NCI-H82 treated with DMSO at 0.1 percent for 48 hours (cell line): Measurements from ENCODE around the gene CYP21A2.
"Not testable (repeated sequence)": the region's sequence is repeated elsewhere in the genome, so short reads cannot be mapped to it uniquely, and the experiment has no call there.

Source experiments
- DNase-seq: peaks from one replicate; lab custom pipeline; 2025; ENCODE audit not compliant: unreplicated experiment; lab: John Stamatoyannopoulos, UW

The CYP21A2 gene

GRCh38 chr6:32052626-32053025, 14.4 kb downstream of the CYP21A2 start:
- DNase-seq = not testable (repeated sequence)

GRCh38 chr6:32053314-32053713, 15.1 kb downstream of the CYP21A2 start:
- not testable (repeated sequence) for DNase-seq

DNA sequence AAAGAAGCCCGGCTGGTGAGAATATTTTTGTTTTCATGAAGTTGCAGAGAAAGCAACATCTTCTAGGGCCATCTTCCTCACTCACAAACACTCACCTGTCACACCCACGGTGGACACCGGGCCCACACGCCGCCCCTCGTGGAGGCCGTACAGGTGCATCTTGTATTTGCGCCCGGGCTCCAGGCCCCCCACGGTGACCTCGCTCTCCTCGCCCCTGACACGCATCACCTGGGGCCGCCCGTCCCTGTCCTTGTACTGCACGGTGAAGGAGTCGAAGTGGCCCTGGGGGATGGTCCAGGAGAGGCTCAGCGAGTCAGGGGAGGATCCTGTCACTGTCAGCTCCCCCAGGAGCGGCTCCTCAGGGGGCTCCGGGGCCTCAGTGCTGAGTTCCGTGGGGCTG, 17.5 kb downstream of the CYP21A2 start:
- DNase-seq = not testable (repeated sequence)

DNA sequence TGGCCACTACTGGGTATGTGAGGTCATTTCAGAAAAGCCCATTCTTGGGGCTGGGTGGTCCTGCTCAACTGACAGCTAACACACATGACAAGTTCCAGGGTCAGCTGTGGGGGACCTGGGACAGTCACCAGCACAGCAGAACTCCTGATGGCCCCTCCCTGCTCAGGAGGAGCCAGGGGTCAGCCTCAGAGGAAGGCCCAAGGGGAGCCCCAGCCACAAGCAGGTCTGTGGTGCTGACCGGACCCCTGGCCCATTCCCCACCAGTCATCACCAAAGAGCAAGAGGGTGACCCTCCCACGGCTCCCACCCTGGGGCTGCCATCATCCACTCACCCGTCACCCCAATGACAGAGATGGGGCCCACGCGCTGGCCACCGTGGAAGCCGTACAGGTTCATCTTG, 18.0 kb downstream of the CYP21A2 start:
- no peak for DNase-seq

DNA sequence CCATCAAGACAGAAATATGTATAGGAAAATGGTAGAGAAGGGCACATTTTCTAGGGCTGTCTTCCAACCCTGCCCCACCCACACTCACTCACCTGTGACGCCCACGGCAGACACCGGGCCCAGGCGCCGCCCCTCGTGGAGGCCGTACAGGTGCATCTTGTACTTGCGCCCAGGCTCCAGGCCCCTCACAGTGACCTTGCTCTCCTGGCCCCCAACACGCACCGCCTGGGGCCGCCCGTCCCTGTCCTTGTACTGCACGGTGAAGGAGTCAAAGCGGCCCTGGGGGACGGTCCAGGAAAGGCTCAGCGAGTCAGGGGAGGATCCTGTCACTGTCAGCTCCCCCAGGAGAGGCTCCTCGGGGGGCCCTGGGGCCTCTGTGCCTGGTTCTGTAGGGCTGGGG, 19.8 kb downstream of the CYP21A2 start:
- DNase-seq = no peak

- no peak for DNase-seq
These were observed 20.3 kb downstream of the CYP21A2 start for GRCh38 chr6:32058511-32058963.

DNA sequence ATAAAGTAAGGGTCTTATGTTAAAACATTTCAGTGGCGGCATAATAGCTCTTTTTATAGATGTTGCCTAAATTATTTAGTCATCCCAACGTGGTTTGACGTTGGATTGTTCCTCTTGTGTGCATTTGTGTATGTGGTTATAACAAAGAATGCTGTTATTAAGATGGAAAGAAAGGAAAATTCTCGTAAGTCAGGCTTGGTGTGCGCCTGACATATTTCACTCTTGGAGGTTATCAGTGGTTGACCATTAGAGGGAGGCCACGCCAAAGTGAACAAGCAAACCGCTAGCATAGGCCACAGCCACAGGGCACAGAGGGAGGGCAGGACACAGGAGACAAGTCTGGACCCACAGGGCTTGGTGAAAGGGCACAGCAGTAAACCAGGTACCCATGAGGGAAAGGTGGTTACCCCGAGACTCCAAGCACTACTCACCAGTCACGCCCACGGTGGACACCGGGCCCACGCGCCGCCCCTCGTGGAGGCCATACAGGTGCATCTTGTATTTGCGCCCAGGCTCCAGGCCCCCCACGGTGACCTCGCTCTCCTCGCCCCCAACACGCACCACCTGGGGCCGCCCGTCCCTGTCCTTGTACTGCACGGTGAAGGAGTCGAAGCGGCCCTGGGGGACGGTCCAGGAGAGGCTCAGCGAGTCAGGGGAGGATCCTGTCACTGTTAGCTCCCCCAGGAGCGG, 22.9 kb downstream of the CYP21A2 start:
- DNase-seq = no peak

DNA sequence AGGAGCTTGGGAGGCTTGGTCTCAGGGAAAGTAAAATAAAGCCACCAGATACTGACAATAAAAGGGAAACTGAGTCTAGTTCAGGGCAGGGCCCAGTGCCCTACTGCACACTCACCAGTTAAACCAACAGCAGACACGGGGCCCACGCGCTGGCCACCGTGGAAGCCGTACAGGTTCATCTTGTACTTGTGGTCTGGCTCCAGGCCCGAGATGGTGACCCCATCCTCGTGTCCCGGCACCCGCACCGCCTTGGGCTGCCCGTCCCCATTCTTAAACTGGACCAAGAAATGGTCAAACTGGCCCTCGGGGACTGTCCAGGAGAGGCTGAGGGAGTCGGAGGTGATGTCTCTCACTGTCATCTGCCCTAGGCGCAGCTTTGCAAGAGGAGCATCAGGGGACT, 26.5 kb downstream of the CYP21A2 start:
- no peak for DNase-seq

DNA sequence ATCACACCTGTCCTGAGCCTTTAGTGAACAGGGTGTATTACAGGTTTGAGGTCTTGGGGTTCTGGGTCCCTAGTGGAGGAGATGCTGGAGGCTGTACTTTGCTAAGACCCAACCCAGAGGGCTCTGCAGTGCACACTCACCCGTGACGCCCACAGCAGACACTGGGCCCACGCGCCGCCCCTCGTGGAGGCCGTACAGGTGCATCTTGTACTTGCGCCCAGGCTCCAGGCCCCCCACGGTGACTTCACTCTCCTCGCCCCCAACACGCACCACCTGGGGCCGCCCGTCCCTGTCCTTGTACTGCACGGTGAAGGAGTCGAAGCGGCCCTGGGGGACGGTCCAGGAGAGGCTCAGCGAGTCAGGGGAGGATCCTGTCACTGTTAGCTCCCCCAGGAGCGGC, 29.3 kb downstream of the CYP21A2 start:
- not testable (repeated sequence) for DNase-seq

GRCh38 chr6:32068315-32068714, 30.1 kb downstream of the CYP21A2 start:
- DNase-seq = not testable (repeated sequence)

DNA sequence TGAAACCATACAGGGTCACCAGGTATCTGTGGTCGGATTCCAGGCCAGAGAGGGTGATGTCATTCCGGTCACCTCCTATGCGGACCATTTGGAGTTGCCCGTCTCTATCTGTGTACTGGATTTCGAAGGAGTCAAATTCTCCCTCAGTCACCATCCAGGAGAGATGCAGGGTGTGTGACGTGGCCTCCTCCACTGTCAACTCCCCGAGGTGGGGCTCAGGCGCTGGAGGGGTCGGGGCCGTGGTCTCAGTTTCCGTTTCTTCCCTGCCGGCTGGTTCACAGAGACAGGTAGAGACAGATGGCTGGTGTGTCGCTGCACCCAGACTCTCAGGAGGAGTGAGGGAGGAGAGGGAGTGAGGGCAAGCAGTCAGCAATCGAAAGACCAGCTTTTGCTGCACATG, 30.7 kb downstream of the CYP21A2 start:
- DNase-seq = no peak

DNA sequence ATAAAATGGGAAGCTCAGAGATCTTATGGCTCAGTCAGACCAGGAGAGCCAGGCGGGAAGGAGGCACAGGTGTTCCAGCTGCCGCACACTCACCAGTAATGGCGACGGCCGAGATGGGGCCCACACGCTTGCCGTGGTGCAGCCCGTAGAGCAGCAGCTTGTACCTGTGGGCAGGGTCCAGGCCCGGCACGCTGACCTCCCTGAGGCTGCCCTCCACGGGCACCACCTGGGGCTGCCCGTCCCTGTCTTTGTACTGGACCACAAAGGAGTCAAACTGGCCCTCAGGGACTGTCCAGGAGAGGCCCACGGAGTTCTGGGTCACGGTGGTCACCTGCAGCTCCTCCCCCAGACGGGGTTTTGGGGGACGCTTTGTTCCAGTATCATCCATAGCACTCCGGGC, 31.2 kb downstream of the CYP21A2 start:
- DNase-seq = no peak

DNA sequence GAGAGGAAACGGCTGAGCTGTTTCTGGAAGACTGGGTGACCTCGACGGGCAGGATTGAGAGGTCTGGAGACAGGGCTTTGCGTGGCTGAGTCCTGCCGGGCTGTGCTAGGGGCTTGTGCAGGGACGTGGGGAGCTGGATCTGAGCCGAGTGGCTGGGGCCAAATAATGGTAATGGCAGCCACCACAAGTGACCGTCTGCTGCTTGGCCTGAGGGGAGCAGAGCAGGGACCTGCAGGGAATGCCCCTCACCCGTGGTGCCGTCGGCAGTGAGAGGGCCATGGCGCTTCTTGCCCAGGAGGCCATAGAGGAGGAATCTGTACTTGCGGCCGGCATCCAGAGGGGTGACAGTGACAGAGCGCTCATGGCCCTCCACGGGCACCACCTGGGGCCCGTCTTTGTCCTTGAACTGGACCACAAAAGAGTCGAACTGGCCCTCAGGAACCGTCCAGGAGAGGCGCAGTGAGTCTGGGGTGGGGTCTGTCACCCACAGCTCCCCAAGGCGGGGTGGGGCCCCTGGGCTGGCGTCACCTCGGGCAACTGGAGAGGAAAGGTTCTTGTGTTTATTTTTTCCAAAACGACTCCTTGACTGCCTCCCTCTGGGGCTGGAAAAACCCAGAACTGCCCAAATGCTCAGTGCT, 31.8 kb downstream of the CYP21A2 start:
- no peak for DNase-seq

DNA sequence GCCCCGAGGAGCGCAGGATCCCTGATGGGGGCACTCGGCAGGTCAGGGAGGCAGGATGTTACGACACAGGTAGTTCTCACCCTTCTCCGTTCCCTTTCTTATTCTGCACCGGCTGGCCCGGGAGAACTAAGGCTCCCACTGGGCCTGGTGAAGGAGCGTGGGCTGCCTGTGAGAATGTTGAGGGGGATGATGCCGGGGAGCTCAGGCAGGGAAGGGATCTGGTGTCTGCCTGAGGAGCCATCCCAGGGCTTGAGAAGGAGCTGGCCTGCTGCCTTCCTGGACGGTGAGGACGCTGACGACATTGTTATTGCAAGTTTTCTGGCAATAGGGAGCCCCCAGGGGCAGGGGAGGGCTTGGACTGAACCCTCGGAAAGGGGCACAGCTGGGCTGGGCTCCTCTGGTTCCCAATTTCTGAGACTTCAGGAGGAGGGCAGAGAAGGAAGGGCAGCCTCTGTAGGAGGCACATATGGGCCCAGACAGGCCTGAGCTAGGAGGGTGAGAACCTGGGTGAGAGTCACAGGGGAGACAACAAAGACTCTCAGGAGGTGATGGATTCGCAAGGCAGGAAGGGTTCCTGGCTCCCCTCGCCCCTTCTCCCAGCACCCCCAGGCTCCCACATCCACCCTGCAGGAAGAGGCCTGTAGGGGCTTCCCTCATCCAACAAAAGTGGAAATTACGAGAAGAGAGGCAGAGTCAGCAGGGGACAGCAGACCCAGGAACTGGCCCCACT, 32.8 kb downstream of the CYP21A2 start:
- no peak for DNase-seq

DNA sequence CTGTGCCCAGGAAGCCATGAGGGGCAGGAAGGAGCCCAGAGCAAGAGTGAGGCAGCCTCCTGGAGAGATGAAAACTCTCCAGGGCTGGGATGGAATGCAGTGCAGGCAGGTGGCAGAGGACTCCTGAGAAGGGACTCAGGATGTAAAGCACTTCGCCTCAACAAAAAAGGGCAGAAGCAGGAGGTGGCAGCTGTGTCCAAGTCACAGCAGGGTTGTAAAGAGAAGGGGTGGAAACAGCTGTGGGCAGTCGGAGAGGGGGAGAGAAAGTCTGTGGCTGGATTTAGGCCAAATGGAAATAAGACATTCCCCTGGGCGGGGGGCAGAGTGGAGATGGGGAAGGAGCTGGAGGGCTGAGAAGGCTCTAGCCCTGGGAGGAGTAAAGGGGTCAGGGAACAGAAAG, 34.9 kb downstream of the CYP21A2 start:
- DNase-seq = no peak

DNA sequence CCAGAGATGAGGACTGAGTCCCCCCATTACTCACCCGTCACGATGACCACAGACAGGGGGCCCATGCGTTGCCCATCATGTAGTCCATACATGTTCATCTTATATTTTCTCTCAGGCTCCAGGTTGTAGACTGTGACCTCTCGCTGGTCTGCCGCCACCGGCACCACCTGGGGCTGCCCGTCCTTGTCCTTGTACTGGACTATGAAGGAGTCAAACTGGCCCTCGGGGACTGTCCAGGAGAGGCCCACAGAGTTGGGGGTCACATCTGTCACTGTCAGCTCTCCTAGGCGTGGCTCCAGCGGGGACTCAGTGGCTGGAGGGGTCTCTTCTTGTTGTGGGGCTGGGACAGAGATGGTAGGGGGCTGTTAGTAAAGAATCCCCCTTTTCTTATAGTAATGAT, 35.4 kb downstream of the CYP21A2 start:
- no peak for DNase-seq

DNA sequence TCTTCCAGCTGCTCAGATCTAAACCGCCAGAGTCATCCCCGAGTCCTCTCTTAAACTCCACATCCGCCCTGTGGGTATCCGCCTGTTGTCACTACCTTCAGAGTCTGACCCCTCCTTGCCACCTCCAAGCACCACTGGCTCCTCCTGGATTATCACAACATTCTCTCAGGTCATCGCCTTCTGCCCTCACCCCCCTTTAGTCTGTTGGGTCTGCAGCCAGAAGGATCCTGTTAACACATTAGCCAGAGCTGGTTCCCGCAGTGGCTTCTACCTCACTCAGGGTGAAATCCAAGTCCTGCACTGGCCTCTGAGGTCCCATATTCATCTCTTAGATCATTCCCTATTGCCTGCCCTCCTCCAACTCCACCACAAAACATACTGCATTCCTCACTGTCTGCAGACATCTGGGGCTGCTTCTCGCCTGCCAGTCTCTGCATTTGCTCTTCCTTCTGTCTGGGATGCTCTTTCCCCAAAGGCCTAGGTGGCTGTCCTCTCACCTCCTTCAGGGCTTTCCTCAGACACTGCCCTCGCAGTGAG, 36.8 kb downstream of the CYP21A2 start:
- no peak for DNase-seq

DNA sequence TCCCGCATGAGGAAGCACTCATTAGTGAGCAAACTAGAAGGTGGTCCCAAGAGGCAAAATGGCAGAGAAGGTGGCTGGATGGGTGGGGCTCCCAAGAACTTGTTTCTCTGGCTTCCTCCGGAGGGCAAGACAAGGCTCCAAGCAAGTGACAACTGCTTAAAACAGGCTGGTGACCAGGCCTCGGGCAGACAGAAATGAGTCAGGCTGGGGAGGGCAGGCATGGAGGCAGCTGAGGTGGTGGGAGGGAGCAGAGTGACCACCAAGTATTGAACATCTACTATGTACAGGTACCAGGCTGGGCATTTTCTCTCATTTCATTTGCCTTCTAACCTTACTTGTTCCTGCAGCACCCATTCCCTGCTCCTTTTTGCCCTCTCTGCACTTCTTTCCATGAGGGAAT, 37.6 kb downstream of the CYP21A2 start:
- no peak for DNase-seq

DNA sequence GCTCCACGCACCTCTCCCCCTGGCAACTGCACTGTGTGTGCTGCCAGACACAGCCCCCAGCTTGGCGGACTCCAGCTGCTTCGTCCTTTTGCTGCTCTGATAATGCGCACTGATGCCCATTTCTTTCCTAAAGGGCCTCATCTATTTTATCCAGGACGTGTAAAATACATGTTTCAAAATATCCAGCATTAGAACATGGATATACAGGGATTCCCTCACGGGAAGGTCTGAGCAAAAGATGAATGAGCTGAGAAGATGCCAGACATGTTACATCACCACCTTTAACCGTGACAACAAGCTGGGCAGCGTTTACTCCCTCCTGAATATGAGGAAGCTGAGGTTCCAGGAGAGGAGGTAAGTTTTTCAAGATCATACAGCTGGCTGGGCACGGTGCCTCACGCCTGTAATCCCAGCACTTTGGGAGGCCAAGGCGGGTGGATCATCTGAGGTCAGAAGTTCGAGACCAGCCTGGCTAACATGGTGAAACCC, 38.1 kb downstream of the CYP21A2 start:
- no peak for DNase-seq

GRCh38 chr6:32079566-32080290, 41.5 kb downstream of the CYP21A2 start:
- no peak for DNase-seq
